ENCODE results near the gene C4orf50.

GRCh38 chr4:5922556-5922955, 95.7 kb downstream of the C4orf50 start:
- TF ChIP-seq EZH2 (IDR thresholded peaks at IDR 0.05; ENCODE audit: low read depth, unreplicated experiment) (no peak), ETS1 (IDR thresholded peaks at IDR 0.05) (no peak), CTCF (conservative IDR thresholded peaks at IDR 0.05; ENCODE audit: low read depth in 2 of 2) (no peak), REST (IDR thresholded peaks at IDR 0.05; ENCODE audit: unreplicated experiment) (no peak), EZH2phosphoT487 (IDR thresholded peaks at IDR 0.05; ENCODE audit: unreplicated experiment) (no peak), POLR2AphosphoS5 (IDR thresholded peaks at IDR 0.05; ENCODE audit: low read depth) (no peak)

Measured in GM23338 (cell line).